RWPE2 (cell line): ENCODE measurements around the gene KLHL2.
"Not testable (repeated sequence)": the region's sequence is repeated elsewhere in the genome, so short reads cannot be mapped to it uniquely, and the experiment has no call there.

Experiments
- ATAC-seq: fragments of 200-7000 bp; cut with Tn5 transposase; 3 replicates; pipeline ENCODE4 v1.9.1; 2021; ENCODE audit warnings: low read depth
- DNase-seq: peaks from one replicate; pipeline ENCODE4 v3.0.0-alpha.2; 2020; ENCODE audit warnings: low spot score
- H3K27ac ChIP-seq: fragments of 450-650 bp; 2 replicates; pipeline ENCODE4 v1.5.1; 2017; ENCODE audit warnings: mild to moderate bottlenecking; ENCODE audit not compliant: poor library complexity, severe bottlenecking
- H3K27me3 ChIP-seq: fragments of 250-450 bp; sonication (Bioruptor Pico); 2 replicates; pipeline ENCODE4 v1.5.1; 2021; ENCODE audit warnings: mild to moderate bottlenecking, moderate library complexity; ENCODE audit not compliant: insufficient read depth, poor library complexity, severe bottlenecking
- H3K36me3 ChIP-seq: fragments of 250-450 bp; sonication (Bioruptor Pico); 2 replicates; pipeline ENCODE4 v1.5.1; 2020; ENCODE audit warnings: low read depth, mild to moderate bottlenecking, moderate library complexity
- H3K4me1 ChIP-seq: fragments of 250-450 bp; sonication (Bioruptor Pico); 2 replicates; pipeline ENCODE4 v1.5.1; 2021; ENCODE audit warnings: mild to moderate bottlenecking, moderate library complexity; ENCODE audit not compliant: insufficient read depth, poor library complexity, severe bottlenecking
- H3K4me3 ChIP-seq: fragments of 250-450 bp; sonication (Bioruptor Pico); 2 replicates; pipeline ENCODE4 v1.5.1; 2021; ENCODE audit warnings: mild to moderate bottlenecking, moderate library complexity; ENCODE audit not compliant: severe bottlenecking
- H3K9me3 ChIP-seq: fragments of 250-450 bp; sonication (Bioruptor Pico); 2 replicates; pipeline ENCODE4 v1.5.1; 2021; ENCODE audit warnings: mild to moderate bottlenecking, moderate library complexity; ENCODE audit not compliant: severe bottlenecking
- CTCF ChIP-seq: fragments of 450-650 bp; IDR thresholded peaks from one replicate; pipeline ENCODE4 v1.5.1; 2017; ENCODE audit warnings: mild to moderate bottlenecking, moderate library complexity; ENCODE audit not compliant: poor library complexity, severe bottlenecking

KLHL2 gene

DNA sequence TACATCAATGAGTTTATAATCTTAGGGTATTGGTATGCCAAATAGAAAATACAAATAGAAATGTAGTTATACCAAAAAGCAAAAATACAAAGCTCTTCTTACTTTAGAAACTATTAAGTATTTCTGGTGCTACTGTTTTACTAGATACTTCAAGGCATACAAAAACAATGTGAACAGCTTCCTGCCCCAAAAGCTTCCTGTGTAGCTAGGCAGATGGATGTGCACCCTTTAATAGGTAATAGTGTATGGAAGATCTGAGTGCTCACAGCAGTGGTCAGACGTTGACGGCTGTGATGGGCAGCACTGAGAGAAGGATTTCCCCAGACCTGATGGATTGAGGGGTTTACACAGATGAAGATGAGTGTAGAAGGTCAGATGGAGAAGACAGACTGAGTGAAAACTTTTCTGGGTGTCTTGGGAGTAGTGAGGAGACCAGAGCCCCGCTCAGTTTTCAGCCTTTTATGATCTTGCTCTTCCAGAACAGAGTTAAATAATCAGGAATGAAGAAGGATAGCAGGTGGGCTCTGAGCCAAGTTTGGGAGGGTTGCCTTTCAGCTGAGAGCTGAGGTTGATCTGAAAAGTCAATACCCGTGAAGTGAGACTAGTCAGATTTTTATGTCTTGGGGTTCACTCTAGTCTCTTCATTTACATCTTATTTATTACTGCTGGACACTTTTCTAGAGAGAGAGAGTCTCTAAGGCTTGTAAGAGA lies 22.3 kb downstream of the KLHL2 start:
- not testable (repeated sequence) for ATAC-seq, DNase-seq, H3K4me1 ChIP-seq

GRCh38 chr4:165232623-165233433 lies 25.5 kb downstream of the KLHL2 start:
- H3K27ac ChIP-seq = peak overlapping the region; percentile 28
- not testable (repeated sequence) for H3K27me3 ChIP-seq, H3K9me3 ChIP-seq, DNase-seq, H3K4me3 ChIP-seq
- peaks cover 14% of the 10 kb centered on the region for H3K4me1 ChIP-seq
- ATAC-seq = peak; percentile 65
- H3K36me3 ChIP-seq = peaks cover 19% of the 10 kb centered on the region

More for the DNA sequence above, 22.3 kb downstream of the KLHL2 start:
- not testable (repeated sequence) for H3K9me3 ChIP-seq, H3K27ac ChIP-seq, H3K4me3 ChIP-seq, H3K27me3 ChIP-seq
- peaks cover 34% of the 10 kb centered on the region for H3K36me3 ChIP-seq

GRCh38 chr4:165234766-165235165 lies 27.4 kb downstream of the KLHL2 start:
- no peak for TF ChIP-seq CTCF
- Histone ChIP-seq H3K4me1 (peaks cover 28% of the 10 kb centered on the region), H3K9me3 (no peaks in the 10 kb centered on the region), H3K36me3 (peaks cover 18% of the 10 kb centered on the region), H3K27me3 (no peaks in the 10 kb centered on the region), H3K4me3 (no peak overlapping the region), H3K27ac (no peak overlapping the region)
- DNase-seq (no peak), ATAC-seq (no peak)

GRCh38 chr4:165236852-165237251 lies 29.5 kb downstream of the KLHL2 start:
- not testable (repeated sequence) for H3K4me3 ChIP-seq, H3K27me3 ChIP-seq, ATAC-seq, H3K9me3 ChIP-seq, DNase-seq
- peak overlapping the region; percentile 68 for H3K27ac ChIP-seq
- peaks cover 17% of the 10 kb centered on the region for H3K36me3 ChIP-seq
- peaks cover 41% of the 10 kb centered on the region for H3K4me1 ChIP-seq

DNA sequence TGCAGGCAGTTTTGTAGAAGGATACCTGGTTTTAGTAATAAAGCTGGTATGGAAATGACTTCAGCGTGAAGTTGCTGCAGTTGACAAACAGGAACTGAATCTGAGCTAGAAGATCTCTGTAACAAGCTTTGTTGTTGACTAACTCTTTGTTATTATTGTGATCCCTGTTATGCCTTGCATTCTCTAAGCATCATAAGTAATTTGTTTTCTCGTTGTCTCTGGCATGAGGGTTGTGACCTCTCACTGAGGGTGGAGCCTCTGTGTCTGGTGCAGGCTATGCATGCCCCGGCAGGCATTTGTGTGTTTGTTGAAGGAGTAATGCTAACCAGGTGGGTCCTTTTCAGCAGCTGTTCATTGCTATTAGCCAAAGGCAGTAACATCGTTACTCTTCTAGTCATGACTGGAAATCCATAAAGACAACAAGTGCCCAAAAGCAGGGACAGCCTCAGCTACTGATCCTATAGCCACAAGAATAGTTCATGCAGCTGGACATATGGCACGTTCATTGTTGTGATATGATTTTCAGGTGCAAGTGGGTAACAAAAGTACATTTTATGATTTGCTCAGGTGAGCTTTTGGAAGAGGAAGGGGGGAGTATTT lies 30.8 kb downstream of the KLHL2 start:
- Histone ChIP-seq H3K36me3 (peaks cover 17% of the 10 kb centered on the region), H3K27ac (peak overlapping the region; percentile 68), H3K4me1 (peaks cover 38% of the 10 kb centered on the region)
- not testable (repeated sequence) for H3K27me3 ChIP-seq, H3K9me3 ChIP-seq, H3K4me3 ChIP-seq
- ATAC-seq (peak; percentile 97), DNase-seq (peak; percentile 23)

DNA sequence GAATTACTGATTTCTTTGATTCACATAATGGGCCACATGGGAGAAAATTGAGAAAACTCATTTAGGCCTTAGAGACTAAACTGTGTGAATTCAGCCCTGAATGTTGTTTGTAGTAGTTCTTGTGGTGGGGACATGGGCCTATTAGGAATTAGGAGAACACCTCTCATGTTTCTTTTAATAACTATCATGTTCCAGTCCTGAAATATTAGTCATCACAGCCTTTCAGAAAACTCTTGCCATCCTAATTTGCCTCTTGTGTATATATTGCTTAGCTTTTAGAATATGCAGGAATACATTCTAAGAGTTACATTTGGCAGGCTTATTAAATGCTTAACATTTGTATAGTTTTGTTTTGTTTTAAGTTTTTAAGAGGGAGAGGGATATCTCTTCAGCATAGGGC lies 33.4 kb downstream of the KLHL2 start:
- not testable (repeated sequence) for H3K9me3 ChIP-seq, H3K4me3 ChIP-seq, H3K27me3 ChIP-seq, DNase-seq, H3K27ac ChIP-seq
- Histone ChIP-seq H3K4me1 (peaks cover 32% of the 10 kb centered on the region), H3K36me3 (peaks cover 14% of the 10 kb centered on the region)
- peak; percentile 13; the same call in 1 of the 3 replicates for ATAC-seq

GRCh38 chr4:165244148-165244547 lies 36.8 kb downstream of the KLHL2 start:
- H3K4me1 ChIP-seq = peaks cover 15% of the 10 kb centered on the region

DNA sequence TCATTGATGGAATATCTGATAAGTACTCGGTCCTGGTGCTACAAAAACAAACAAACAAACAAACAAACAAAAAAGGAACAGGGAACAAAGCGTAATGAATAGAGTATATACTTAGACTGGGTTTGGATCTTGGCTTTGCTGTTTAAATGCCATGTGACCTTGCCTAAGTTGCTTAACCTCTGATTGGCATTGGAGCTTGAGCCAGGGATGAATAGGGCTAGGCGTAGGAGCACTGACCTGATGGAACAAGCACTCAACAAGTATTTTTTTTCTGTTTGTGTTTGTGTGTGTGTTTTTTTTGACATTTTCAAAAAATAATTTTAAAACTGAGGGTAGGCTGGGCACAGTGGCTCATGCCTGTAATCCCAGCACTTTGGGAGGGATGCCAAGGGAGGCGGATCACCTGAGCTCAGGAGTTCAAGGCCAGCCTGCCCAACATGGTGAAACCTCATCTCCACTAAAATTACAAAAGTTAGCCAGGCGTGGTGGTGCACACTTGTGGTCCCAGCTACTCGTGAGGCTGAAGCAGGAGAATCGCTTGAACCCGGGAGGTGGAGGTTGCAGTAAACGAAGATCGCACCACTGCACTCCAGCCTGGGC lies 37.3 kb downstream of the KLHL2 start:
- H3K9me3 ChIP-seq, H3K27ac ChIP-seq, ATAC-seq, DNase-seq, H3K36me3 ChIP-seq, H3K4me3 ChIP-seq, H3K27me3 ChIP-seq: not testable (repeated sequence)
- H3K4me1 ChIP-seq = peaks cover 13% of the 10 kb centered on the region

More at GRCh38 chr4:165244148-165244547, 36.8 kb downstream of the KLHL2 start:
- not testable (repeated sequence) for ATAC-seq, H3K9me3 ChIP-seq, H3K4me3 ChIP-seq, DNase-seq, H3K27me3 ChIP-seq, H3K27ac ChIP-seq, H3K36me3 ChIP-seq
